Chondrocyte (in vitro differentiated cells): ENCODE data around the gene RBP4. TPM values are rescaled to one million over a fixed set of nuclear protein-coding genes. Genes with fewer than 3 reads are reported as not detected.

Experiments
- DNase-seq: peaks from one replicate; pipeline ENCODE4 v3.0.0; 2021; ENCODE audit warnings: mixed read lengths, low spot score
- H3K27ac Mint-ChIP-seq: one replicate; pipeline ENCODE4 v1.8.0; 2021; ENCODE audit warnings: mild to moderate bottlenecking, moderate library complexity, mixed read lengths; ENCODE audit not compliant: unreplicated experiment
- H3K27me3 Mint-ChIP-seq: 2 replicates; pipeline ENCODE4 v1.8.0; 2021; ENCODE audit warnings: low read depth, mixed read lengths
- H3K36me3 Mint-ChIP-seq: 2 replicates; pipeline ENCODE4 v1.8.0; 2021; ENCODE audit warnings: low read depth, mixed read lengths
- H3K4me1 Mint-ChIP-seq: 2 replicates; pipeline ENCODE4 v1.8.0; 2021; ENCODE audit warnings: low read depth, mild to moderate bottlenecking, mixed read lengths
- H3K4me3 Mint-ChIP-seq: one replicate; pipeline ENCODE4 v1.8.0; 2021; ENCODE audit warnings: mild to moderate bottlenecking, moderate library complexity, mixed read lengths; ENCODE audit not compliant: unreplicated experiment
- H3K9me3 Mint-ChIP-seq: 2 replicates; pipeline ENCODE4 v1.8.0; 2021; ENCODE audit warnings: low read depth, mixed read lengths
- CTCF ChIP-seq: fragments of 200-600 bp; sonication (generic); IDR thresholded peaks from 2 replicates; pipeline ENCODE4 v1.5.0; 2021; ENCODE audit warnings: antibody characterized with exemption, mild to moderate bottlenecking, moderate library complexity
- total RNA-seq: library from RNA; stranded (reverse); gene quantifications from 3 replicates; pipeline ENCODE4 v1.2.1, GENCODE V29; 2021

The RBP4 gene
- total RNA-seq, 1 donor from 2014 or later: 30.1 TPM

GRCh38 chr10:93591065-93591808 lies 9.8 kb downstream of the RBP4 start:
- H3K4me1 Mint-ChIP-seq: peaks cover 16% of the 10 kb centered on the region
- no peak for TF ChIP-seq CTCF
- H3K27ac Mint-ChIP-seq: no peak overlapping the region
- H3K4me3 Mint-ChIP-seq: no peak overlapping the region
- no peaks in the 10 kb centered on the region for H3K9me3 Mint-ChIP-seq
- peaks cover 2% of the 10 kb centered on the region for H3K27me3 Mint-ChIP-seq
- H3K36me3 Mint-ChIP-seq: no peaks in the 10 kb centered on the region
- DNase-seq: no peak

GRCh38 chr10:93590638-93591037 lies 10.4 kb downstream of the RBP4 start:
- no peak for DNase-seq
- no peak for TF ChIP-seq CTCF
- peaks cover 14% of the 10 kb centered on the region for H3K4me1 Mint-ChIP-seq
- no peak overlapping the region for H3K27ac Mint-ChIP-seq
- no peaks in the 10 kb centered on the region for H3K36me3 Mint-ChIP-seq
- H3K9me3 Mint-ChIP-seq: no peaks in the 10 kb centered on the region
- no peak overlapping the region for H3K4me3 Mint-ChIP-seq
- peaks cover 2% of the 10 kb centered on the region for H3K27me3 Mint-ChIP-seq

- no peak for TF ChIP-seq CTCF
- no peak for DNase-seq
- no peak overlapping the region for H3K4me3 Mint-ChIP-seq
- no peak overlapping the region for H3K27ac Mint-ChIP-seq
- H3K36me3 Mint-ChIP-seq: no peaks in the 10 kb centered on the region
- H3K9me3 Mint-ChIP-seq: no peaks in the 10 kb centered on the region
- H3K27me3 Mint-ChIP-seq: peaks cover 2% of the 10 kb centered on the region
- H3K4me1 Mint-ChIP-seq: peaks cover 8% of the 10 kb centered on the region
These were observed 11.1 kb downstream of the RBP4 start for GRCh38 chr10:93589648-93590562.

- no peak for TF ChIP-seq CTCF
- DNase-seq: no peak
- no peaks in the 10 kb centered on the region for H3K9me3 Mint-ChIP-seq
- H3K27ac Mint-ChIP-seq: no peak overlapping the region
- no peak overlapping the region for H3K4me3 Mint-ChIP-seq
- H3K4me1 Mint-ChIP-seq: peaks cover 4% of the 10 kb centered on the region
- H3K36me3 Mint-ChIP-seq: peaks cover 2% of the 10 kb centered on the region
- H3K27me3 Mint-ChIP-seq: peaks cover 7% of the 10 kb centered on the region
These were observed 16.6 kb downstream of the RBP4 start for GRCh38 chr10:93584445-93584844.

GRCh38 chr10:93580828-93581227 lies 20.2 kb downstream of the RBP4 start:
- Mint-ChIP-seq H3K27ac (no peak overlapping the region), H3K9me3 (no peaks in the 10 kb centered on the region), H3K4me3 (no peak overlapping the region), H3K27me3 (peaks cover 4% of the 10 kb centered on the region), H3K36me3 (peaks cover 2% of the 10 kb centered on the region), H3K4me1 (peaks cover 4% of the 10 kb centered on the region)
- TF ChIP-seq CTCF: no peak
- DNase-seq: no peak
